Measurements from ENCODE around the gene SPTSSA. TPM values are rescaled to one million over a fixed set of nuclear protein-coding genes. Genes with fewer than 3 reads are reported as not detected.

SPTSSA gene
- 27.8 and 39.5 TPM in 2 replicates for polyA plus RNA-seq (2012; rRNA removed)
- 34.0 and 38.1 TPM in 2 replicates for polyA plus RNA-seq (2012; cell fraction: cytosol; rRNA removed)
- 7.8 and 13.2 TPM in 2 replicates for polyA plus RNA-seq (2012; cell fraction: nucleus; rRNA removed)

DNA sequence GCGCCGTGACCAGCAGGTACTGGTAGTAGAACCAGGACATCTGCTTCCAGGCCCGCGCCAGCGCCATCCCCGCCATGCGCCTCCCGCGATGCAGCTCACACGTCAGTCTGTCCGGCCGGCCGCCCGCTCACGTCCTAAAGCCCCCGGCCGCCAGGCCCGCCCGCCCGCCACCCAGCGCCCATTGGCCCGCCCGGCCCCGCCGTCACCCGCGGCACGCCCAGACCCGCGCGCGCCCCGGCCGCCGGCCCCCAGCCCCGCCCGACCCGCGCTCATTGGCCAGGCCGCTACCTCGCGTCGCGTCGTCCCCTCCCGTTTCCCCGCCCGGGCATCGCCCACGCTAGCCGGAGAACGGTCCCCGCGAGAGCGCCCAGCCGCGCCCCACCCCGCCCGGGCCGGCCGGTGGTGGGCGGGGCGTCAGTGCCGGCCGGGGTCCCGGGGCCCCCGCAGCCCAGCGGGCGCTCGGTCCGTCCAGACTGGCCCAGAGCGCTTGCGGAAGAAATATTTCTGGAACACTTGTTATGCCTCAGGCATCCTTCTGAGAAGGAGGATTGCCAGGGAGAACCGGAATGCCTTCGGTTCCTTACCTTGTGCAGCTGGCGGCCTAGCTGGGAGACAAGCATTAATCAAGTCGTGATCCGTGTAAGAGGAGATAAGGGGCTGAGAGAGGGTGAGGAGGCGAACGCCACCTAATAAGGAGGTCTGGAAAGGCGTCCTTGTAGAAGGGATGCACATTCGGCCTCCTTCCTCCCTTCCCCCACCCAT is at the start of gene SPTSSA:
Gene SPTSSA (minus strand): TSS at position 109 of the 762 bp plus-strand sequence. CDS start 33 bp downstream, at position 76.
- CTCF ChIA-PET: interaction anchor here (0.7 kb wide), 2 partner anchors 17 to 131 kb away, joined by 3 to 5 read pairs; no protein-coding TSS in a partner anchor
- H3K79me2 ChIP-seq (ENCODE audit: insufficient read depth): peaks cover 44% of the 10 kb centered on the region
- no peaks in the 10 kb centered on the region for H3K9me2 ChIP-seq
- peak within 1 kb of the TSS; percentile 74 to 75 for H3K4me3 ChIP-seq (ENCODE audit: low read depth in 2 of 2, low read length in 1 of 2)
- H3K27ac ChIP-seq (ENCODE audit: low read depth in 2 of 2, low read length in 1 of 2): peak within 1 kb of the TSS; percentile 73 to 92
- peaks cover 14% of the 10 kb centered on the region; the same call in 1 of the 2 replicates for H4K20me1 ChIP-seq (ENCODE audit: insufficient read depth)
- peak within 1 kb of the TSS; percentile 87 for H3K9ac ChIP-seq
- no peaks in the 10 kb centered on the region for H3K27me3 ChIP-seq (ENCODE audit: insufficient read depth)
- H3F3A ChIP-seq (replicated peaks; ENCODE audit: insufficient read depth): no peaks in the 10 kb centered on the region
- H3K4me2 ChIP-seq: peak within 1 kb of the TSS; percentile 83
- peak within 1 kb of the TSS; percentile 85; the same call in 1 of the 2 replicates for H2AFZ ChIP-seq (ENCODE audit: low read depth)
- peaks cover 0 to 3% of the 10 kb centered on the region in 2 experiments for H3K36me3 ChIP-seq (replicated peaks in 1 of 2; ENCODE audit: control insufficient read depth in 1 of 2, insufficient read depth in 2 of 2, low read length in 1 of 2)
- WGBS (ENCODE audit: low lambda C conversion rate): 0% methylated on average over 6 of the region's 82 CpGs
- peaks cover 6 to 22% of the 10 kb centered on the region in 2 experiments; a peak in 3 of 4 replicates for H3K4me1 ChIP-seq (ENCODE audit: control insufficient read depth in 1 of 2, insufficient read depth in 2 of 2, low read depth in 1 of 2, low read length in 1 of 2)
- no peaks in the 10 kb centered on the region for H3K9me3 ChIP-seq
- POLR2A ChIA-PET: interaction anchor here (0.6 to 1.1 kb wide), 3 partner anchors 33 to 40 kb away, joined by 3 to 6 read pairs (median 3); no protein-coding TSS in a partner anchor
- DNase-seq: peak; percentile 98
- TF ChIP-seq RCOR1 (IDR thresholded peaks at IDR 0.05; ENCODE audit: low read length) (no peak), TAF1 (IDR thresholded peaks at IDR 0.05; ENCODE audit: borderline replicate concordance, low read depth, low read length) (peak; percentile 89), SMC3 (IDR thresholded peaks at IDR 0.05; ENCODE audit: low read depth, low read length) (no peak), ELF1 (IDR thresholded peaks at IDR 0.05) (no peak), MEF2A (IDR thresholded peaks at IDR 0.05; ENCODE audit: borderline replicate concordance, low read depth) (no peak), FOSL2 (IDR thresholded peaks at IDR 0.05; ENCODE audit: borderline replicate concordance, low read depth) (no peak; the same call in 1 of the 2 replicates), POLR2AphosphoS5 (IDR thresholded peaks at IDR 0.05; ENCODE audit: low read depth, low read length) (peak; percentile 90), NFIC (IDR thresholded peaks at IDR 0.05; ENCODE audit: borderline replicate concordance) (no peak), GATA2 (CRISPR knock-in tag; IDR thresholded peaks at IDR 0.05) (no peak), YY1 (IDR thresholded peaks at IDR 0.05; ENCODE audit: low read depth) (no peak; the same call in 1 of the 2 replicates), CHD2 (IDR thresholded peaks at IDR 0.05; ENCODE audit: low read length, partially characterized antibody) (peak; percentile 96), FOXM1 (IDR thresholded peaks at IDR 0.05; ENCODE audit: low read depth) (no peak), TCF12 (IDR thresholded peaks at IDR 0.05) (no peak), RXRA (IDR thresholded peaks at IDR 0.05; ENCODE audit: borderline replicate concordance, low read depth) (no peak), TEAD4 (IDR thresholded peaks at IDR 0.05; ENCODE audit: borderline replicate concordance, insufficient read depth) (no peak), MAX (IDR thresholded peaks at IDR 0.05; ENCODE audit: low read depth) (peak; percentile 54; the same call in 1 of the 2 replicates), FOXJ3 (CRISPR knock-in tag; IDR thresholded peaks at IDR 0.05) (no peak), USF1 (IDR thresholded peaks at IDR 0.05; ENCODE audit: borderline replicate concordance, low read depth) (no peak), RFX5 (IDR thresholded peaks at IDR 0.05; ENCODE audit: low read length) (0 out of 2 replicates have a peak, but pooled peaks have one; percentile 37), MXI1 (IDR thresholded peaks at IDR 0.05; ENCODE audit: low read depth, low read length) (peak; percentile 74; the same call in 1 of the 2 replicates), NRF1 (IDR thresholded peaks at IDR 0.05; ENCODE audit: low read depth, low read length) (no peak), EP300 (IDR thresholded peaks at IDR 0.05; ENCODE audit: borderline replicate concordance in 1 of 2, low read depth in 1 of 2, low read length in 1 of 2) (no peak), EZH2phosphoT487 (IDR thresholded peaks at IDR 0.05; ENCODE audit: borderline replicate concordance, low read depth) (no peak), SIN3A (IDR thresholded peaks at IDR 0.05; ENCODE audit: borderline replicate concordance, low read depth, low read length) (no peak), GABPA (IDR thresholded peaks at IDR 0.05; ENCODE audit: low read depth) (no peak), ZBTB33 (IDR thresholded peaks at IDR 0.05; ENCODE audit: borderline replicate concordance, low read depth) (peak; percentile 87; the same call in 1 of the 2 replicates)

All from SK-N-SH (cell line).